Thoracic aorta (tissue), 2 donors: Measurements from ENCODE around the gene NDUFS3. TPM values are rescaled to one million over a fixed set of nuclear protein-coding genes. Genes with fewer than 3 reads are reported as not detected.
A peak's percentile ranks its signal among the peaks of the same experiment; 100 is the strongest.

Experiments used
- ATAC-seq: fragments of 150-250 bp; one replicate; pipeline ENCODE4 v1.8.0; 2017; ENCODE audit warnings: low read depth; ENCODE audit not compliant: insufficient number of reproducible peaks, low FRiP score
- DNase-seq: peaks from one replicate; pipeline ENCODE4 v3.0.0-alpha.2; 2020; ENCODE audit warnings: low spot score
- H3K27ac ChIP-seq, 2 donors: fragments of 200-600 bp; sonication (generic); 1 replicate in 1 of 2; 2 replicates in 1 of 2; pipeline ENCODE4 v1.5.1; 2016; ENCODE audit warnings: mild to moderate bottlenecking in 2 of 2, moderate library complexity in 2 of 2
- H3K27me3 ChIP-seq: fragments of 200-600 bp; sonication (generic); replicated peaks from 2 replicates; pipeline ENCODE4 v1.6.0; 2016; ENCODE audit warnings: mild to moderate bottlenecking; ENCODE audit not compliant: insufficient read depth
- H3K36me3 ChIP-seq: fragments of 200-600 bp; sonication (generic); one replicate; pipeline ENCODE4 v1.5.1; 2016
- H3K4me1 ChIP-seq, 2 donors: fragments of 200-600 bp; sonication (generic); 1 replicate in 1 of 2; 2 replicates in 1 of 2; pipeline versions ENCODE4 v1.5.1 to v1.6.0; 2016; ENCODE audit warnings: low read depth in 2 of 2, mild to moderate bottlenecking in 1 of 2; ENCODE audit not compliant: control insufficient read depth in 1 of 2
- H3K4me3 ChIP-seq: fragments of 200-600 bp; sonication (generic); 2 replicates; pipeline ENCODE4 v1.5.1; 2016; ENCODE audit warnings: mild to moderate bottlenecking
- H3K9me3 ChIP-seq: fragments of 200-600 bp; sonication (generic); 2 replicates; pipeline ENCODE4 v1.5.1; 2016
- total RNA-seq, 2 donors: library from RNA; depleted of rRNA; stranded (reverse); fragments of >200 nt; gene quantifications; one replicate each; pipeline versions ENCODE4 v1.1.0 to v1.2.3, GENCODE V29; 2016
- TF ChIP-seq, protein P1 (sequence below): fragments of 200-600 bp; sonication (generic); IDR thresholded peaks from one replicate; pipeline ENCODE4 v1.5.1; 2019; ENCODE audit warnings: antibody characterized with exemption

The NDUFS3 gene
- total RNA-seq, 2 donors from 2014 or later, result 29.9 to 75.7 TPM

DNA sequence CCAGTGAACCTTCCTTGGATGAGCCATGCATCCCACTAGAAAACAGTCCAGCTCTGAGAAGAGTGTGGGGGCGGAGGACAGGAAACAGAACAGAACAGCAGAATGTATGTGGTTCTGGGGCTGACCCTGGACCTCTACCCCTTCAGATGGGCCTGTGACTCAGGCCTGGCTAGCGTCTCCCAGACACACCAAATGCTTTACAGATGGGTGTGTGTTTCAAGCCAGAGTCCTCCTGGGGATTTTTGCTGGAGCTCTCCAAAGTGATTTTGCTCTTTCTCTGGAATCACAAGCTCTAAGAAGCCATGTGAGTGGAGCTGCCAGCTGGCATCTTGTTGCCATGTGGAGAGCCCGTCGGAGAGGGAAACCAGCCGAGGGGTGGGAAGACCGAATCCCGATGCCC lies 28.5 kb downstream of the NDUFS3 start:
- no peak overlapping the region for H3K27ac ChIP-seq
- H3K9me3 ChIP-seq, result no peaks in the 10 kb centered on the region
- H3K4me3 ChIP-seq, result no peak overlapping the region
- H3K4me1 ChIP-seq, result peaks cover 10 to 13% of the 10 kb centered on the region in 2 donors
- ATAC-seq (no peak), DNase-seq (no peak)
- H3K36me3 ChIP-seq, result no peaks in the 10 kb centered on the region
- no peaks in the 10 kb centered on the region for H3K27me3 ChIP-seq
- TF ChIP-seq, protein P1, sequence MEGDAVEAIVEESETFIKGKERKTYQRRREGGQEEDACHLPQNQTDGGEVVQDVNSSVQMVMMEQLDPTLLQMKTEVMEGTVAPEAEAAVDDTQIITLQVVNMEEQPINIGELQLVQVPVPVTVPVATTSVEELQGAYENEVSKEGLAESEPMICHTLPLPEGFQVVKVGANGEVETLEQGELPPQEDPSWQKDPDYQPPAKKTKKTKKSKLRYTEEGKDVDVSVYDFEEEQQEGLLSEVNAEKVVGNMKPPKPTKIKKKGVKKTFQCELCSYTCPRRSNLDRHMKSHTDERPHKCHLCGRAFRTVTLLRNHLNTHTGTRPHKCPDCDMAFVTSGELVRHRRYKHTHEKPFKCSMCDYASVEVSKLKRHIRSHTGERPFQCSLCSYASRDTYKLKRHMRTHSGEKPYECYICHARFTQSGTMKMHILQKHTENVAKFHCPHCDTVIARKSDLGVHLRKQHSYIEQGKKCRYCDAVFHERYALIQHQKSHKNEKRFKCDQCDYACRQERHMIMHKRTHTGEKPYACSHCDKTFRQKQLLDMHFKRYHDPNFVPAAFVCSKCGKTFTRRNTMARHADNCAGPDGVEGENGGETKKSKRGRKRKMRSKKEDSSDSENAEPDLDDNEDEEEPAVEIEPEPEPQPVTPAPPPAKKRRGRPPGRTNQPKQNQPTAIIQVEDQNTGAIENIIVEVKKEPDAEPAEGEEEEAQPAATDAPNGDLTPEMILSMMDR, result no peak

DNA sequence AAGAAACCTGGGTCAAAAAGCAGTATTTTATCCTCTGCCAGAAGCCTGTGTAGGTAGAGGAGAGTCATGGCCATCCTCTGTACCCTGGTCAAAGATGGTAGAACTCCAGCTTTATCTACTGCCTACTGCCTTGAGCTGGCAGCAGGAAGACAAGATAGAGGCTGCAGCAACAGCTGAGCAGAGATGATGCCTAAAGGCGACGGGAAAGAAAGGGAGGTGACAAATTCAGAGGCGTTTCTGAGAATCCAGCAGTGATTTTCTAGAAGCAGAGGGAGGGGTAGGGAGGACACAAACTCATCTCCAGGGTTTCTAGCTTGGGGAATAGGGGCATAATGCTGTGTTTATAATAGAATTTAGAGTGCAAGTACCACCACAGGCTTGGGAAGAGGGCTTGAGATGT lies 30.8 kb downstream of the NDUFS3 start:
- ATAC-seq (no peak), DNase-seq (no peak)
- no peaks in the 10 kb centered on the region for H3K9me3 ChIP-seq
- H3K4me3 ChIP-seq, result no peak overlapping the region
- no peaks in the 10 kb centered on the region for H3K36me3 ChIP-seq
- H3K27ac ChIP-seq, result no peak overlapping the region
- TF ChIP-seq, protein P1, result no peak
- H3K27me3 ChIP-seq, result no peaks in the 10 kb centered on the region
- peaks cover 10 to 13% of the 10 kb centered on the region in 2 donors for H3K4me1 ChIP-seq

DNA sequence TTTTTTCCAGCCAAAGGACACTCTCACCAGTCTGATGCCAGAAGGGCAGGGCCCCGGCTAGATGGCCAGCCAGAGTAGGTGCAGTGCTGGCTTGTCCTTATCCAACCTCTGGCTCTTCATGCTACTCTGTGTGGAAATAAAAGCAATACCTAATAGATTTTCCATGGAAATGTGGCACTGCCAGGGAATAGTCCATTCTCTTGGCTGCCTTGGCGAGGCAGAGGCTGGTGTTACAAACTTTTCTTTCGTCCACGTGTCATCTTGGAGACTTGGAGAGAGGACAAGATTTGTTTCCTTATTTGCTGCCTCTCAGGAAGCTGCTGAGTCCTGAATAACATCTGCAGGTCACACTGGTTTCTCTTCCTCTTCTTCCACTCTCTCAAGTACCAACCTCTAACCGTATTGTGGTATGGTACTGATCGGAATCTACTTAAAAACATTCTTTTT lies 32.5 kb downstream of the NDUFS3 start:
- Histone ChIP-seq H3K4me3 (no peak overlapping the region), H3K27me3 (no peaks in the 10 kb centered on the region), H3K9me3 (no peaks in the 10 kb centered on the region), H3K36me3 (no peaks in the 10 kb centered on the region), H3K4me1 (peaks cover 10 to 13% of the 10 kb centered on the region in 2 donors), H3K27ac (no peak overlapping the region)
- TF ChIP-seq, protein P1, result no peak
- DNase-seq (no peak), ATAC-seq (no peak)

DNA sequence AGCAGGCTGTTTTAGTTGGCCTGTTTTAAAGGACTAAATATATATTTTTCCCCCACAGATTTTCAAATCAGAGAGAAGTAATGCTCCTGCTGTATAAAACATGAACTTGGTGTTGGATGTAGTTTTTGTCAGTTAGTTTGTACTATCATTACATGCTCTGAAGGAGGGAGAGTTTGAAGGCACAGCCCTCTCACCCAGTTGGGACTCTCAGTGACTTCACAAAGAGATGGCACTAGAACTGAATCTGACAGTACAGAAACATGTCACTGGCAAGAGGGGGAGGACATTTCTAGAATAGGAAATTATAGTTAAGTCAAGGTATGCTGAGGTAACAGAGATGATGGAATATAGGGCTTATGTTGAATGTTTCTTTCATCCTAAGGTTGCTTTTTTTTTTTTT lies 36.4 kb downstream of the NDUFS3 start:
- ATAC-seq, result no peak
- no peaks in the 10 kb centered on the region for H3K9me3 ChIP-seq
- no peak for DNase-seq
- TF ChIP-seq, protein P1, result no peak
- no peaks in the 10 kb centered on the region for H3K27me3 ChIP-seq
- no peak overlapping the region for H3K27ac ChIP-seq
- H3K4me1 ChIP-seq, result no peaks in the 10 kb centered on the region
- H3K4me3 ChIP-seq, result no peak overlapping the region
- H3K36me3 ChIP-seq, result peaks cover 6% of the 10 kb centered on the region

DNA sequence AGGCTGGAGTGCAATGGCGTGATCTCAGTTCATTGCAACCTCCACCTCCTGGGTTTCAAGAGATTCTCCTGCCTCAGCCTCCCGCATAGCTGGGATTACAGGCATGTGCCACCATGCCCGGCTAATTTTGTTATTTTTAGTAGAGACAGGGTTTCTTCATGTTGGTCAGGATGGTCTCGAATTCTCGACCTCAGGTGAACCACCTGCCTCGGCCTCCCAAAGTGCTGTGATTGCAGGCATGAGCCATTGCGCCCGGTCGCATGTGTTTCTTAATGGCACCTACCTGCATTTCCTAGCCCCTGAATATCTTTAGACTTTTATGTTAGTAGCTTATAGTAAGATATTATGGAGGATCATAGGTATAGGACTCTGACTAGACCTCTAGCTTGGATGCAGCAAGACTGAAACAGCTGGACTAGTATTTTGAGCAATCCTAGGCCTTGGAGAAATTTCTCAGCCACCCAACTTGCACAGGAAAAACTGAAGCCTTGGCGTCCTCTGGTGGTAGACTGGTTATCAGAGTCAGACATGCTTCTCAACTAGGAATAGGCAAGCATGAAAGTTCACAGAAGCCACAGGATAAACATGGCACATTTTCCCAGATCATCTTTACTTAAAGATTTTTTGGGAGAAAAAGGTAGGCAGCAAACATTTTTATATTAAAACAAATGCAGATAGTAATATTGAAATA lies 38.0 kb downstream of the NDUFS3 start:
- H3K27me3 ChIP-seq, result no peaks in the 10 kb centered on the region
- no peaks in the 10 kb centered on the region for H3K9me3 ChIP-seq
- H3K27ac ChIP-seq, result no peak overlapping the region
- H3K36me3 ChIP-seq, result peaks cover 19% of the 10 kb centered on the region
- TF ChIP-seq, protein P1, result peak; percentile 38
- no peak overlapping the region for H3K4me3 ChIP-seq
- no peaks in the 10 kb centered on the region for H3K4me1 ChIP-seq
- ATAC-seq (no peak), DNase-seq (no peak)
